GOT3 (cell line): ENCODE measurements around the gene HSF2.

Source experiments
- DNase-seq: peaks from one replicate; lab custom pipeline; 2025; ENCODE audit warnings: mixed read lengths; lab: John Stamatoyannopoulos, UW

HSF2 gene

GRCh38 chr6:122399348-122400120 lies at the start of gene HSF2:
Gene HSF2, plus strand, starts transcription at chr6:122399652. Its CDS starts 86 bp downstream, at chr6:122399738.
- peak; percentile 86 for DNase-seq

GRCh38 chr6:122352981-122353664 lies 46.3 kb upstream of the HSF2 start:
- DNase-seq, result no peak

GRCh38 chr6:122360809-122361208 lies 38.6 kb upstream of the HSF2 start:
- DNase-seq, result no peak

GRCh38 chr6:122361314-122361979 lies 38.0 kb upstream of the HSF2 start:
- no peak for DNase-seq

- DNase-seq, result no peak
These were observed 35.5 kb upstream of the HSF2 start for GRCh38 chr6:122363769-122364483.

- no peak for DNase-seq
These were observed 33.6 kb upstream of the HSF2 start for GRCh38 chr6:122365775-122366403.

GRCh38 chr6:122367171-122367570 lies 32.3 kb upstream of the HSF2 start:
- DNase-seq, result no peak

- DNase-seq, result no peak
These were observed 29.9 kb upstream of the HSF2 start for GRCh38 chr6:122369536-122369935.

GRCh38 chr6:122372647-122373046 lies 26.8 kb upstream of the HSF2 start:
- no peak for DNase-seq

GRCh38 chr6:122374307-122374706 lies 25.1 kb upstream of the HSF2 start:
- no peak for DNase-seq

GRCh38 chr6:122376246-122376645 lies 23.2 kb upstream of the HSF2 start:
- no peak for DNase-seq

- no peak for DNase-seq
These were observed 17.8 kb upstream of the HSF2 start for GRCh38 chr6:122381494-122382265.

- DNase-seq, result no peak
These were observed 13.4 kb upstream of the HSF2 start for GRCh38 chr6:122385857-122386612.

GRCh38 chr6:122388945-122389344 lies 10.5 kb upstream of the HSF2 start:
- DNase-seq, result no peak

GRCh38 chr6:122389704-122390372 lies 9.6 kb upstream of the HSF2 start:
- no peak for DNase-seq

GRCh38 chr6:122392564-122393350 lies 6.7 kb upstream of the HSF2 start:
- no peak for DNase-seq

- no peak for DNase-seq
These were observed 6.0 kb upstream of the HSF2 start for GRCh38 chr6:122393351-122393896.

- DNase-seq, result no peak
These were observed 5.4 kb upstream of the HSF2 start for GRCh38 chr6:122394016-122394415.

- no peak for DNase-seq
These were observed 451 bp upstream of the HSF2 start for GRCh38 chr6:122399055-122399347.
